Measurements from ENCODE around the gene WWOX. TPM values are rescaled to one million over a fixed set of nuclear protein-coding genes. Genes with fewer than 3 reads are reported as not detected.

WWOX gene
- total and polyA plus RNA-seq, 2 donors (not counting 3 experiments of a cell fraction or from before 2014, with no cell fraction given): 6.2 to 12.5 TPM

DNA sequence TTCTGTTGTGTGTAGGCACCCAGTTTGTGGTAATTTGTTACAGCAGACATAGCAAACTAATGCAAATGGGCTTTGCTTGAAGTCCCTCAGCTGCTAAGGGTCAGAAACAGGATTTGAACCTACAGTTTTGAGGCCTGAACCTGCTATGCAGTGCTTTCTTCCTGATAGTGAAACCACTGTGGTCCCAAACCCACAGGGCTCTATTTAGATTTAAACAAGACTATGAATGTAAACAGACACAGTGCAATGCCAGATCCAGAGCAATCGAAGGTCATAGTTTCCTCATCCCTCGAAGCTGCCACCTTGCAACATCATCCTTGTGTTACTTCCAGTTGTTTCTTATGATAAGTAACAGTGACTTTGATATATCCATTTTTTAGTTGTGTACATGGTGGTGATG, 630.2 kb downstream of the WWOX start:
- no peaks in the 10 kb centered on the region for H3K79me2 ChIP-seq (ENCODE audit: control insufficient read depth, insufficient read depth, low read length)
- no peaks in the 10 kb centered on the region for H4K20me1 ChIP-seq (replicated peaks; ENCODE audit: control insufficient read depth, extremely low read depth, insufficient read depth, low read length)
- TF ChIP-seq MYC (IDR thresholded peaks at IDR 0.05; ENCODE audit: low read depth, low read length) (no peak), GATA2 (IDR thresholded peaks at IDR 0.05; ENCODE audit: insufficient read depth, insufficient read length, low read depth, low read length) (no peak), JUN (IDR thresholded peaks at IDR 0.05; ENCODE audit: borderline replicate concordance, insufficient read depth, insufficient read length, low read depth) (no peak), POLR2AphosphoS5 (IDR thresholded peaks at IDR 0.05; ENCODE audit: insufficient read depth, low read depth, low read length) (no peak), EZH2 (IDR thresholded peaks at IDR 0.05; ENCODE audit: borderline replicate concordance, low read depth, low read length, severe bottlenecking) (no peak), POLR2A (IDR thresholded peaks at IDR 0.05; ENCODE audit: low read depth, low read length) (no peak), FOS (IDR thresholded peaks at IDR 0.05; ENCODE audit: borderline replicate concordance, insufficient read depth, low read length) (no peak)
- TF ChIP-seq, protein P1, sequence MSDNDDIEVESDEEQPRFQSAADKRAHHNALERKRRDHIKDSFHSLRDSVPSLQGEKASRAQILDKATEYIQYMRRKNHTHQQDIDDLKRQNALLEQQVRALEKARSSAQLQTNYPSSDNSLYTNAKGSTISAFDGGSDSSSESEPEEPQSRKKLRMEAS (IDR thresholded peaks at IDR 0.05; ENCODE audit: insufficient read depth, insufficient read length): no peak
- TF ChIP-seq, protein P2, sequence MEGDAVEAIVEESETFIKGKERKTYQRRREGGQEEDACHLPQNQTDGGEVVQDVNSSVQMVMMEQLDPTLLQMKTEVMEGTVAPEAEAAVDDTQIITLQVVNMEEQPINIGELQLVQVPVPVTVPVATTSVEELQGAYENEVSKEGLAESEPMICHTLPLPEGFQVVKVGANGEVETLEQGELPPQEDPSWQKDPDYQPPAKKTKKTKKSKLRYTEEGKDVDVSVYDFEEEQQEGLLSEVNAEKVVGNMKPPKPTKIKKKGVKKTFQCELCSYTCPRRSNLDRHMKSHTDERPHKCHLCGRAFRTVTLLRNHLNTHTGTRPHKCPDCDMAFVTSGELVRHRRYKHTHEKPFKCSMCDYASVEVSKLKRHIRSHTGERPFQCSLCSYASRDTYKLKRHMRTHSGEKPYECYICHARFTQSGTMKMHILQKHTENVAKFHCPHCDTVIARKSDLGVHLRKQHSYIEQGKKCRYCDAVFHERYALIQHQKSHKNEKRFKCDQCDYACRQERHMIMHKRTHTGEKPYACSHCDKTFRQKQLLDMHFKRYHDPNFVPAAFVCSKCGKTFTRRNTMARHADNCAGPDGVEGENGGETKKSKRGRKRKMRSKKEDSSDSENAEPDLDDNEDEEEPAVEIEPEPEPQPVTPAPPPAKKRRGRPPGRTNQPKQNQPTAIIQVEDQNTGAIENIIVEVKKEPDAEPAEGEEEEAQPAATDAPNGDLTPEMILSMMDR (IDR thresholded peaks at IDR 0.05; ENCODE audit: extremely low read depth in 1 of 2, insufficient read depth in 1 of 2, low read depth in 1 of 2, low read length in 2 of 2): no peak
- dilution Hi-C loops (cut with MboI; ENCODE audit: extremely low pct_ligation_motif_present, low sequenced_read_pairs): no loop called here
- H3K4me3 ChIP-seq (replicated peaks in 1 of 3; ENCODE audit: insufficient read depth in 1 of 3, low read depth in 1 of 3, low read length in 3 of 3): no peak overlapping the region
- DNase-seq (ENCODE audit: low read depth, low spot score) (no peak), FAIRE-seq (no peak)
- H3K4me1 ChIP-seq (ENCODE audit: control insufficient read depth, extremely low read depth, insufficient read depth, low read length): no peaks in the 10 kb centered on the region
- H3K36me3 ChIP-seq (ENCODE audit: control insufficient read depth in 2 of 2, extremely low read depth in 1 of 2, insufficient read depth in 2 of 2, low read length in 2 of 2): no peaks in the 10 kb centered on the region
- H3K9me1 ChIP-seq (replicated peaks; ENCODE audit: control insufficient read depth, extremely low read depth, insufficient read depth, low read length): no peaks in the 10 kb centered on the region
- H2AFZ ChIP-seq (ENCODE audit: low read depth, low read length): no peak overlapping the region
- no peak overlapping the region for H3K4me2 ChIP-seq (ENCODE audit: insufficient read depth, low read length)
- H3K9me3 ChIP-seq (replicated peaks; ENCODE audit: control insufficient read depth, insufficient read depth, low read length): peaks cover 5% of the 10 kb centered on the region
- ChIA-PET POLR2A (no interaction called here), CTCF (no interaction called here)
- no peaks in the 10 kb centered on the region for H3K27me3 ChIP-seq (ENCODE audit: control insufficient read depth in 2 of 2, insufficient read depth in 2 of 2, low read length in 2 of 2)
- no peak overlapping the region for H3K27ac ChIP-seq (ENCODE audit: insufficient read depth, low read depth, low read length)
- intact Hi-C loops (cut with micrococcal nuclease): no loop called here
- BruUV-seq (replicated peaks): no TSS peak
- no peak overlapping the region for H3K9ac ChIP-seq (replicated peaks; ENCODE audit: extremely low read depth, insufficient read depth, low read length)
